ENCODE results near the gene ANLN. TPM values are rescaled to one million over a fixed set of nuclear protein-coding genes. Genes with fewer than 3 reads are reported as not detected.
A peak's percentile ranks its signal among the peaks of the same experiment; 100 is the strongest.

The ANLN gene
- total RNA-seq, 2 donors from 2014 or later, result 21.2 to 56.0 TPM

DNA sequence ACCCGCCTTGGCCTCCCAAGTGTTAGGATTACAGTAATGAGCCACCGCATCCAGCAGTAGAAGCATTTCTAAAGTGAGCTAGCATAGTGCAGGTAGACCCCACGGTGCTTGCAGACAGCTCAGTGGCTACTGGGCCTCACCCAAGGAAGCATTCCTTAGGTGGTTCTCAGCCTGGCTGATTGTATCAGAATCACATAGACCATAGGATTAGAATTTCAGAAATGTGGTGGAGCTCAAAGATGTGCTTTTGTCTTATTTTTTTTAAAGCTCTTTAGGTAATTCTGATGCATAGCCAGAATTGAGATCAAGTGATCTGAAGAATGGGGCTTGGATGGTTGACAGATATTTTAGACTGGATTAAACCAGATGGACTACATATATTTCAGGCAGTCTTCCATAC, 10.9 kb downstream of the ANLN start:
- Histone ChIP-seq H3K27ac (no peak overlapping the region), H3K4me3 (no peak overlapping the region), H3K27me3 (no peaks in the 10 kb centered on the region), H3K36me3 (no peaks in the 10 kb centered on the region), H3K9me3 (no peaks in the 10 kb centered on the region), H3K9ac (ENCODE audit: low read depth in 2 of 2, low read length in 2 of 2) (no peak overlapping the region), H3K4me1 (no peaks in the 10 kb centered on the region)
- no peak for DNase-seq
- no peak for TF ChIP-seq CTCF (IDR thresholded peaks at IDR 0.05)
- intact Hi-C loops (cut with DNase I), result no loop called here

DNA sequence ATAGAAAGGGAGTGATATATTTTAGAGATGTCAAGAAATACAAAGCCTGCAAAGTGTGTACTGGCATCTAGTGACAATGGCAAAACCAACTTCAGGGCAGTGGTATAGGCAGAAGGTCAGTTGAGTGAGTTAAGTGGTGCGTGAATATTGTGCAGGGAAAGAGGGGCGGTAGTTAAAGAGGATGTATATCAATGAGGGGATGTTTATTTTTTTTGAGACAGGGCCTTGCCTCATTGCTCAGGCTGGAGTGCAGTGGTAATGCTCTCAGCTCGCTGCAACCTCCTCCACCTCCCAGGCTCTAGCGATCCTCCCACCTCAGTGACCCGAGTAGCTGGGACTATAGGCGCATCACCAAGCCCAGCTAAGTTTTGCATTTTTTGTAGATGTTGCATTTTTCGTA, 13.8 kb downstream of the ANLN start:
- no peak overlapping the region for H3K9ac ChIP-seq (ENCODE audit: low read depth in 2 of 2, low read length in 2 of 2)
- TF ChIP-seq CTCF (IDR thresholded peaks at IDR 0.05), result no peak
- H3K4me1 ChIP-seq, result no peaks in the 10 kb centered on the region
- DNase-seq, result no peak
- H3K36me3 ChIP-seq, result no peaks in the 10 kb centered on the region
- no peak overlapping the region for H3K4me3 ChIP-seq
- intact Hi-C loops (cut with DNase I), result no loop called here
- H3K27ac ChIP-seq, result no peak overlapping the region
- no peaks in the 10 kb centered on the region for H3K27me3 ChIP-seq
- H3K9me3 ChIP-seq, result no peaks in the 10 kb centered on the region

DNA sequence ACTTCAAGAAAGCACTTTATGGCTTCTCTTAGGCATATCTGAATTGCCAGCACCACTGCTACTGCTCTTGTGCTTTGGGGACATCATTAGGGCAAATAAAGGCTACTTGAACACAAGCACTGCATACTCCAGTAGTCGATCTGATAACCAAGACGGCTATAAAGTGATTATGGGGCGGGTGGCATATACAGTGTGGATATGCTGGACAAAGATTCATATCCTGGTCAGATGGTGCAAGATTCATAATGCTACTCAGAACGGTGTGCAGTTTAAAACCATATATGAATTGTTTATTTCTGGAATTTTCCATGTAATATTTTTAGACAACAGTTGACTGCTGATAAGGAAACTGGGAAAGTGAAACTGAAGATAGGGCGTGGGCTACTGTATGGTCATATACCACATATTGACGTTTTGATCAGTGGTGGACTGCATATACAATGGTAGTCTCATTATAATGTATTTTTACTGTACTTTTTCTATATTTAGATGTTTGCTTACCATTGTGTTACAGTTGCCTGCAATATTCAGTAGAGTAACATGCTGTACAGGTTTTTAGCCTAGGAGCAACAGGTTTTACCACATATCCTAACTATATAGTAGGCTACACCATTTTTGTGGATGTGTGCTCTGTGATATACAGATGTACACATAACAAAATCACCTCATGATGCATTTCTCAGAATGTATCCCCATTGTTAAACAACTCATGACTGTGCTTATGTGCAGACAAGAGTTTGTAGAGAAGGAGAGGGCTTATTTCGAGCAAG, 15.2 kb downstream of the ANLN start:
- Histone ChIP-seq H3K4me3 (no peak overlapping the region), H3K27me3 (no peaks in the 10 kb centered on the region), H3K36me3 (no peaks in the 10 kb centered on the region), H3K27ac (peak overlapping the region; percentile 46), H3K9me3 (no peaks in the 10 kb centered on the region), H3K9ac (ENCODE audit: low read depth in 2 of 2, low read length in 2 of 2) (peak overlapping the region in 1 of 2 donors; percentile 37), H3K4me1 (no peaks in the 10 kb centered on the region)
- no peak for TF ChIP-seq CTCF (IDR thresholded peaks at IDR 0.05)
- intact Hi-C loops (cut with DNase I), result no loop called here
- DNase-seq, result no peak

DNA sequence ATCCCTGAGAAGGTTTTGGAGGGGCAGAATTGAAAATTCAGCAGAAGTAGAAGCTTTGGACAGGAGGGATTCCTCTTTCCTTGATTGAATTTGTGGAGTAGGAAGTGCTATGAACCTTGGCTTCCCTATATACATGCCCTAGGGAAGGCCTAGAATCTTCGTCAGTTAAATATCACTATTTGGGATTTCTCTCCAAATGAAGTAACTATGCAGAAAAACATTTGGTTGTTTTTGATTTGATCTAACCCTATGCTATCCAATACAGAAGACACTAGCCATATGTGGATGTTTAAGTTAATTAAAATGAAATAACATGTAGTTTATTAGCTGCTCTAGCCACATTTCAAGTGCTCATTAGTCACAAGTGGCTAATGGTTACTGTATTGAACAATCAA, 15.7 kb downstream of the ANLN start:
- Histone ChIP-seq H3K9ac (ENCODE audit: low read depth in 2 of 2, low read length in 2 of 2) (no peak overlapping the region), H3K4me1 (no peaks in the 10 kb centered on the region), H3K9me3 (no peaks in the 10 kb centered on the region), H3K27me3 (no peaks in the 10 kb centered on the region), H3K4me3 (no peak overlapping the region), H3K27ac (peak overlapping the region; percentile 46), H3K36me3 (no peaks in the 10 kb centered on the region)
- TF ChIP-seq CTCF (IDR thresholded peaks at IDR 0.05), result no peak
- intact Hi-C loops (cut with DNase I), result no loop called here
- no peak for DNase-seq

- Histone ChIP-seq H3K4me1 (no peaks in the 10 kb centered on the region), H3K36me3 (no peaks in the 10 kb centered on the region), H3K9me3 (no peaks in the 10 kb centered on the region), H3K4me3 (no peak overlapping the region), H3K9ac (ENCODE audit: low read depth in 2 of 2, low read length in 2 of 2) (no peak overlapping the region), H3K27ac (no peak overlapping the region), H3K27me3 (no peaks in the 10 kb centered on the region)
- TF ChIP-seq CTCF (IDR thresholded peaks at IDR 0.05), result no peak
- DNase-seq, result no peak
- intact Hi-C loops (cut with DNase I), result no loop called here
Observed at GRCh38 chr7:36406156-36406555, 16.5 kb downstream of the ANLN start.
